ENCODE data around the gene RBMS3.

The RBMS3 gene

GRCh38 chr3:29568355-29568754 lies 287.5 kb downstream of the RBMS3 start:
- DNase-seq (ENCODE audit: low read depth, low spot score) = no peak

- no peak for DNase-seq (ENCODE audit: low read depth, low spot score)
Measured at GRCh38 chr3:29576181-29576580, 295.3 kb downstream of the RBMS3 start.

- no peak for DNase-seq (ENCODE audit: low read depth, low spot score)
Measured at GRCh38 chr3:29576675-29577074, 295.8 kb downstream of the RBMS3 start.

GRCh38 chr3:29577250-29577649 lies 296.4 kb downstream of the RBMS3 start:
- no peak for DNase-seq (ENCODE audit: low read depth, low spot score)

- no peak for DNase-seq (ENCODE audit: low read depth, low spot score)
Measured at GRCh38 chr3:29581311-29581710, 300.4 kb downstream of the RBMS3 start.

GRCh38 chr3:29582273-29582672 lies 301.4 kb downstream of the RBMS3 start:
- DNase-seq (ENCODE audit: low read depth, low spot score) = no peak

GRCh38 chr3:29583861-29584260 lies 303.0 kb downstream of the RBMS3 start:
- DNase-seq (ENCODE audit: low read depth, low spot score) = no peak

GRCh38 chr3:29585368-29585767 lies 304.5 kb downstream of the RBMS3 start:
- DNase-seq (ENCODE audit: low read depth, low spot score) = no peak

- no peak for DNase-seq (ENCODE audit: low read depth, low spot score)
Measured at GRCh38 chr3:29587340-29587739, 306.5 kb downstream of the RBMS3 start.

GRCh38 chr3:29590012-29590411 lies 309.1 kb downstream of the RBMS3 start:
- DNase-seq (ENCODE audit: low read depth, low spot score) = no peak

- no peak for DNase-seq (ENCODE audit: low read depth, low spot score)
Measured at GRCh38 chr3:29590461-29590860, 309.6 kb downstream of the RBMS3 start.

- DNase-seq (ENCODE audit: low read depth, low spot score) = no peak
Measured at GRCh38 chr3:29591579-29591978, 310.7 kb downstream of the RBMS3 start.

GRCh38 chr3:29593802-29594201 lies 312.9 kb downstream of the RBMS3 start:
- DNase-seq (ENCODE audit: low read depth, low spot score) = no peak

GRCh38 chr3:29594261-29594660 lies 313.4 kb downstream of the RBMS3 start:
- no peak for DNase-seq (ENCODE audit: low read depth, low spot score)

GRCh38 chr3:29597376-29598008 lies 316.6 kb downstream of the RBMS3 start:
- no peak for DNase-seq (ENCODE audit: low read depth, low spot score)

- no peak for DNase-seq (ENCODE audit: low read depth, low spot score)
Measured at GRCh38 chr3:29601861-29602585, 321.2 kb downstream of the RBMS3 start.

GRCh38 chr3:29605845-29606244 lies 325.0 kb downstream of the RBMS3 start:
- no peak for DNase-seq (ENCODE audit: low read depth, low spot score)

- no peak for DNase-seq (ENCODE audit: low read depth, low spot score)
Measured at GRCh38 chr3:29606416-29606815, 325.5 kb downstream of the RBMS3 start.

GRCh38 chr3:29608414-29609327 lies 327.8 kb downstream of the RBMS3 start:
- DNase-seq (ENCODE audit: low read depth, low spot score) = no peak

GRCh38 chr3:29609328-29609811 lies 328.5 kb downstream of the RBMS3 start:
- no peak for DNase-seq (ENCODE audit: low read depth, low spot score)

- no peak for DNase-seq (ENCODE audit: low read depth, low spot score)
Measured at GRCh38 chr3:29610781-29611180, 329.9 kb downstream of the RBMS3 start.

GRCh38 chr3:29611252-29611651 lies 330.4 kb downstream of the RBMS3 start:
- DNase-seq (ENCODE audit: low read depth, low spot score) = no peak
